Activated CD4-positive, alpha-beta T cell treated with anti-CD3 and anti-CD28 coated beads for 48 hours (primary cell): Measurements from ENCODE around the gene ACKR1.

Experiments used
- DNase-seq: peaks from one replicate; pipeline ENCODE4 v3.0.0-alpha.2; 2020

The ACKR1 gene

GRCh38 chr1:159187647-159188374 lies 16.9 kb upstream of the ACKR1 start:
- no peak for DNase-seq

DNA sequence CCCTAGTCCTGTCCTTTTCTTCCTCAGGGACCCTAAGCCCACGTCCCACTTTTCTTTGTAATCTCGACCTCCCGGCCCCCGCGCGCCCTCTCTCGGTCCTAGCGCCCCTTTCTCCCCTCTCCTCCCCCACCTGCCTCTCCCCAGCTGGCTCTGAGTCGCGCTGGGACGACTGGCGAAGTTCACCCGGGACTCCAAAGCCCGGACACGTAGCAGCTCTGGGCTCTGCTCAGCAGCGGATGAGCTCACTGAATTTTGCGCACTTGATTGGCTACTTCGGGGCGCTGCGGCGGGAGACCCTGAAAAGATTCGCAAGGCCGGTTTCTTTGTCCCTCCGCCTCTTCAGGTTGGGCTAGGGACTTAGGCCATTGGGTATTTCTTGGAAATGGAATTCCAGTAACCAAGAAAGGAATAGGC lies 16.3 kb upstream of the ACKR1 start:
- DNase-seq: peak; percentile 13

DNA sequence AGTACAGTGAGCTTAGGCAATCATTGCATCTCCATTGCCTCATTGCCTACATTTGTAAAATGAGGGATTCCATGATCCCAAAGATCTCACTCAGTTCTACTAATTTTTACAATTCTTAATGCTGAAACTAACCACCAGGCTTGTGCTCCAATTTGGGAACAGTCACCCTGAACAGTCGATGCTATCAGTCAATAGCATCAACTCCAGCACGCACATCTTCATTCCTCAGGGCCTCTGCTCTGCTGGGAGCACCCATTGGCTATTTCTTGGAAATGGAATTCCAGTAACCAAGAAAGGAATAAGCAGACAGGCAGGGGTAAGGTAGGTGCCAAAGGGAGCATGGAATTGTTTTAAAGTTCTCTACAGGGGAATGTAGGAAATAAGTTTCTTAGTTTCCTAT lies 14.2 kb upstream of the ACKR1 start:
- DNase-seq: no peak

GRCh38 chr1:159196543-159196942 lies 8.1 kb upstream of the ACKR1 start:
- no peak for DNase-seq

GRCh38 chr1:159197561-159198557 lies 6.8 kb upstream of the ACKR1 start:
- peak; percentile 79 for DNase-seq

GRCh38 chr1:159199901-159200300 lies 4.8 kb upstream of the ACKR1 start:
- no peak for DNase-seq

DNA sequence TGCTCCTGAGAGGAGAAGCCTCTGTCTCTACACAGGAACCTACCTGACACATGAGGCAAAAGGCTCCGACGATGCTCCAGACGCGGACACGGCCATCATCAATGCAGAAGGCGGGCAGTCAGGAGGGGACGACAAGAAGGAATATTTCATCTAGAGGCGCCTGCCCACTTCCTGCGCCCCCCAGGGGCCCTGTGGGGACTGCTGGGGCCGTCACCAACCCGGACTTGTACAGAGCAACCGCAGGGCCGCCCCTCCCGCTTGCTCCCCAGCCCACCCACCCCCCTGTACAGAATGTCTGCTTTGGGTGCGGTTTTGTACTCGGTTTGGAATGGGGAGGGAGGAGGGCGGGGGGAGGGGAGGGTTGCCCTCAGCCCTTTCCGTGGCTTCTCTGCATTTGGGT lies 3.9 kb upstream of the ACKR1 start:
- no peak for DNase-seq

DNA sequence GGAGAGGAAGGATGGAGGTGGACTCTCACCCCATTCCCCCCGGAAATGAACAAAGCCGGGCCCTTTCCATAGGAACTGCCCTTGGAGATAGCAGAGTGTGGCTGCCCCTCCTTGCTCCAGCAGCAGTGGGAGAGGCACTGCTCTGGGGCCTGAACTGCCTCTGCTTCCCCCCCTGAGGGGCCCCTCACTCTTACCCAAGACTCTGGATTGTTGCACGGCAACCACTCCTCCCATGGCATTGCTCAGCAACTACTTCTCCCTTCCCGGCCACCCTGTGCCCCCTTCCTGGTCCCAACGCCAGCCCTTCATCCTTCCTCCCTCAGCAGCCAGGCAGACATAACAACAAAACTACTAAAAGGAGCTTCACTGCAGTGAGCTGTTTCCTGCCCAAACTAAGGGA lies 3.0 kb upstream of the ACKR1 start:
- DNase-seq: no peak

GRCh38 chr1:159203610-159204009 lies 1.1 kb upstream of the ACKR1 start:
- no peak for DNase-seq

DNA sequence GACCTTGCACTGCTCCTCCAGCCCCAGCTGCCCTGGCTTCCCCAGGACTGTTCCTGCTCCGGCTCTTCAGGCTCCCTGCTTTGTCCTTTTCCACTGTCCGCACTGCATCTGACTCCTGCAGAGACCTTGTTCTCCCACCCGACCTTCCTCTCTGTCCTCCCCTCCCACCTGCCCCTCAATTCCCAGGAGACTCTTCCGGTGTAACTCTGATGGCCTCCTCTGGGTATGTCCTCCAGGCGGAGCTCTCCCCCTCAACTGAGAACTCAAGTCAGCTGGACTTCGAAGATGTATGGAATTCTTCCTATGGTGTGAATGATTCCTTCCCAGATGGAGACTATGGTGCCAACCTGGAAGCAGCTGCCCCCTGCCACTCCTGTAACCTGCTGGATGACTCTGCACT lies 550 bp downstream of the ACKR1 start:
- no peak for DNase-seq

GRCh38 chr1:159206110-159206509 lies 1.4 kb downstream of the ACKR1 start:
- no peak for DNase-seq

GRCh38 chr1:159207080-159207479 lies 2.4 kb downstream of the ACKR1 start:
- no peak for DNase-seq

GRCh38 chr1:159207774-159208173 lies 3.1 kb downstream of the ACKR1 start:
- no peak for DNase-seq

DNA sequence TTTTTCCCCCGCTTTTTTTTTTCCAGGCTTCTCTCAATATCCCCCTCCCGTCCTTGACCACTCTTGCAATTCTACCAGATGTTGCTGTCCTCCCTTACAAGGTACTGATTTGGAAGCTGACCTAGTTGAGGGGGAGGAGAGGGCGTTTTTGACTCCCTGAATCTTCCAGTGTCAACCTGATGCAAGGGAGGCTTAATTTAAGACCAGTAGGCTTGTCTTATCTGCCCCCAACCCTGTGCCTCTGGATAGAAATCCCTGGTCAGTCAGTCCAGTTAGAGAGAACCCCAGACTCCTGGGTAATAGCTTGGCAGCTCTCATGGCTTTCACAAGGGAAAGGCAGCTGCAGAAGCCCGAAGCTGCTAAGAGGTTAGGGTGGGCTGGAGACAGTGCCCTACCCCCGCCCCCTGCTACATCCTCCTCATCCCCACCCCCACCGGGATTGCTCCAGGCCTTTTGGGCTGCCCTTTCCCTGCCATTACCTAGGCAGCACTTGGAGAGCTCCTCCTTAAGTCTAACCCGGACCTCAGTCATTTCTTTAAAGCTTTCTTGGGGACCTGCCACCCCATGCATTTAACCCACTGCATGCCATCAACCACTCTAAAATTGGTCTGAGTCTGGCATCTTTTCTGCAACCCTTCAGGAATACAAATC lies 3.6 kb downstream of the ACKR1 start:
- no peak for DNase-seq

GRCh38 chr1:159209061-159209460 lies 4.4 kb downstream of the ACKR1 start:
- no peak for DNase-seq

- DNase-seq: peak; percentile 72
Measured at GRCh38 chr1:159211331-159212136, 6.9 kb downstream of the ACKR1 start.

DNA sequence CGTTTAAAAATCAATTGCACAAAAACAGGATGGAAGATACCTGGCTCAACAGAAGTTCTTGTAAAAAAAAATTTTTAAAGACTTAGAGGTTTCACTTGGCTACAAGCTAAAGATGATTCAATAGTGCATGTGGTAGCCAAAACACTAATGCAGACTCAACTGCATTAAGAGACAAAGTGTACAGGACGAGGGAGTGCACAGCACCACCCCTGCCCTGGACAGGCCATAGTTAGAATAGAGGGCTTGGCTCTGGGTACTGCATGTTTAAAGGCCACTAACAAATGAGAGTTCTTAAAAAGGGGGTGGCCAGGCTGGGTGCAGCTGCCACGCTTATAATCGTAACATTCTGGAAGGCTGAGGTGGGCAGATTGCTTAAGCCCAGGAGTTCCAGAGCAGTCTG lies 7.9 kb downstream of the ACKR1 start:
- no peak for DNase-seq

- peak; percentile 49 for DNase-seq
Measured at GRCh38 chr1:159214149-159214760, 9.6 kb downstream of the ACKR1 start.

DNA sequence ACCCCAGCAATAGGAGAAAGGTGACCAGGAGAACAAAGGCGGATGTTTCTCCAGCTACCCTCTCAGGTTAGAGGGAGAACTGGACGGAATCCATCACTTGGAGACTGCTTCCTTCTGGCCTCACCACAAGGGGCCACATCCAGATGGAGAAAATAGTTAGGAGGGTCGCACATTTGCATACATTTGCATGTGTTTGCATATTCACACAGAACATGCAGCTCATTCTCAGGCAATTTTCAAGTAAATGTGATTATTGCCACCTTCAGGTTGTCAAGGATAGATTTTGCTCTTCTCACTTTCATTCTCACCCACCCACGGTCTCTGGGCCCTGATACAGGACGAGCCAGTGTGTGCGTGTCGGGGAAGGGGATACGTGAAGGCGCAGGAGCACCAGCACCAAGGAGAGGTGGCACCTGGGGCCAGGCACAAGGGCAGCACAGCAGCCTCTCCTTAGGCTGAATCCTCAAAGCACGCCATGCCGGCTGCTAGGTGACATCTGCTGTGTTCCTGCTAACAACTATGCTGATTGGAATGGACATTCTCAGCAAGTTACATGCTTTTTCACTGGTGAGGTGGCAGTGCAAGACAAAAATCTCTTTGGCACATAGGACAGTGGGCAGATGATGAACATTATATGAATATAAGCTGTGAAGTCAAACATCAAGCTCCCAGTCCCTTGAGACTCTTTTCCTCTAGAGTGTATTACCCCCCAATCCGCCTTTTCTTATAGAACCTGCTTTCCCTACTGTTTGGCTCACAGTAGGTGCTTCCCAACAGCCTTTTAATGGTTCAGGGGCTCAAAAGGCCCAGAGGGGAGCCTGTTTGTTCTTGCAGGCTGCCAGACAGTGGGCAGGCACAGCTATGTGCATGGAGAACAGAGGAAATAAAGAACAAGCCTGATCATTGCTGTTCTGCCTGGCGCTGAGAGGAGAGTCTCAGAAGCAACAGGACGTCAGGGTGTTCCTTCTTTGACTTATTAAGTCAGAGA lies 14.3 kb downstream of the ACKR1 start:
- DNase-seq: no peak

DNA sequence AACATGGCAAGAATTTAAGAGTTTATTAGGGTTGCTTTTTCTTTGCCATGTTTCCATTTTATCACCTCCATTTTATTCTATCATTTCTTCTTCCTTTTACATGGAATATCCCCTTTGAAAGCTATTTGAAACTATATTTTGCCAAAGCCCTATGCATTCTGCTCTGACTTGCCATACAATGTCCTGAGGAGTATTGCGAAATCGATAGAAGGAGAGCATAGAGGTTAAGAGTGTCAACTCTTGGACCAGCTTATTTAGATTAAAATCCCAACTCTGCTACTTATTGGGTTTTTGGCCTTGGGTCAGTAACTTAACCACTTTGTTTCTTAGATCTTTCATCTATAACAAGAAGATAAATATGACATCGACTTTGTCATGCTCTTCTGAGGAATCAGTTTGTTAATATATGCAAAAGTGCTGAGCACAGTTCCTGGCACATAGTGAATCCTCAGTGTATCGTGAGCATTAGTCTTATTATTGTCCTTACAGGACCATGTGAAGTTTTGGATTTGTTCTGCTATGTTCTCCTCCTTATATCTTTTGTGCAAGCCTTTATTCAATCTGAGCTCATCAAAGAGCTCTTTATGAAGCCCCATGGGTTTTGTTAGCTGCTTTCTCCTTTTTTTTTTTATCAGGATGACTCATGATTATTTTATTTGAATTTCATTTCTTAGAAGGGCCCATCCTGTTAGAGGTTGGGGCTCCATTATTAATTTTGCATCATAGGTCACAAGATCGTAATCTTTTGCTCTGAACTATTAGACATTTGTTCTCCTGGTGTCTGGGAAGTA lies 17.6 kb downstream of the ACKR1 start:
- no peak for DNase-seq
